HuH-7 (cell line): Measurements from ENCODE around the gene CD300LD.
A peak's percentile ranks its signal among the peaks of the same experiment; 100 is the strongest.
"Not testable (repeated sequence)": the region's sequence is repeated elsewhere in the genome, so short reads cannot be mapped to it uniquely, and the experiment has no call there.

Experiments
- DNase-seq: peaks from one replicate; pipeline ENCODE4 v3.0.0; 2011; ENCODE audit warnings: low spot score

The CD300LD gene

GRCh38 chr17:74571621-74572270, 20.3 kb downstream of the CD300LD start:
- DNase-seq, result no peak

- DNase-seq, result no peak
Observed at GRCh38 chr17:74569020-74570003, 22.8 kb downstream of the CD300LD start.

DNA sequence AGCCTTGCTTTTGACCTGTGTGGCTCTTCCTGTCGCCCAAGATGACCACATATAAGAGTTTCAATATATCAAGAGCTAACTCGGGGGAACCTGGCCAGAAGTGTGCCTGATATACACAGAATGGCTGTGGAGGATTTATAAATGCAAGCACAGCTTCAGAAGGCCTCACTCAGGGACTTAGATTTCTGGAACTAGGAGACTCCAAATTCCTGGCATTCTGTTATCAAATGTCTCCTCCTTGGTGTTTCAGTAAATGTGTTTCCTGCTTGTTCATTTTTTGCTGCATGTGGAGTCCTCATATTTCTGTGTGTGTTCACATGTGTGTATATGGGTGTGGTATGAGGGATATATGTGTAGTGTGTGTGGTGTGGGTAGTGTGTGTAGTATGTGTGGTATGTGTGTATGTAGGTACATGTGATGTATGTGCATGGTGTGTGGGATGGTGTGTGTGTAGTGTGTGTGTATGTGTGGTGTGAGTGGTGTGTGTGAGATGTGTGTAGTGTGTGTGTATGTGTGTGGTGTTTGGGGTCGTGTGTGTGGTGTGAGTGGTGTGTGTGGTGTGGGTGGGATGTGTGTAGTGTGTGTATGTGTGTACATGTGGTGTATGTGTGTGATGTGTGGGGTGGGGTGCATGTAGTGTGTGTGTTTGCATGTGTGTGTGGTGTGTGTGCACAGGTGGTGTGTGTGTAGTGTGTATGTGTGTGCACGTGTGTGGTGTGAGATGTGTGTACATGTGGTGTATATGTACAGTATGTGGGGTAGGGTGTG, 23.8 kb downstream of the CD300LD start:
- no peak for DNase-seq

DNA sequence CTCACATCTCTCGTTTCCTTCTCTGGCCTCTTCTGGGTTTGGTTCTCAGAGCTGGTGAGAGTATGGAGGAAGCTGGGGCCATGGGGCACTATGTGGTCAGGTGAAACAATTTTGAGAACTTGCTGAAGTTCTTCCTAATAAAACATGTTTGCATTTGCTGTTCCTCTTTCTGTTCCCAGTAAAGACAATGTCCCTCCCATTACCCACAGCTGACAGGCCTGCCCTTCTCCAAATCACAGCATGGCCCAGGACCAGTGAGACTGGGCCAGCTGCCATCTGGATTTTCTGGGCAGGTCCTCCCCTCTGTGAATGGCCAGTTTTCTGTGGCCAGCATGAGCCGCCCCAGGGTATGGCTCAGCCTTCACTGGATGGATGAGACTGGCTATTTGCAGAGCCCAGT, 24.7 kb downstream of the CD300LD start, which contains the start of gene CD300H:
Gene CD300H, minus strand, starts transcription at position 113 of the 400 bp plus-strand sequence.
- no peak for DNase-seq

DNA sequence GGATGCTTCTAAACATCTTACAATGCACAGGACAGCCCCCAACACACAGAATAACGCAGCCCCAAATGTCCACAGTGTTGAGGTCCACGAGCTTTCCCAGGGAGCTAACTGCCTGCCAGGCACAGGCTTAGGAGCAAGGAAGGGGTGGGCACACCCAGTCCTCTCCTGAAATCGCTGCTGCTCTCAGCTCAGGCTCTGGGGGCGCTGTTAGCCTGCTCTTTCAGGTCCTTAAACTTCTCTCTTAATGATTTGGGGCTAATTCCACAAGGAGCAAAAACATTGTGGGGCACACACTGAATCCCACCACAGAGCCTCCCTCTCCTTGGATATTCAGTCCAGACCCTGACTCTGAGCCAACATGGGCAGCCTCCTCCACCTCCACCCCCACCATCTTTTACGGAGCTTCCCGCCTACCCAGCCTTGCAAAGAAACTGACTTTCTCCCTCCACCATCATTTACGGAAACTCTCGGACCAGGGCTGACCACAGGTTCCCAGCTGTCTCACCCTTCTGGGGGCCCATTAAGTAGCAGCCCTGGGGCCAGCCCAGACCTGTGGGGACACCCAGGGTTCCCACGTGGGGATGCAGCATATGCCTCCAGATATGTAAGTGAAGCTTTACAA, 25.8 kb downstream of the CD300LD start:
- peak; percentile 68 for DNase-seq

- no peak for DNase-seq
Observed at GRCh38 chr17:74565126-74565525, 27.0 kb downstream of the CD300LD start.

GRCh38 chr17:74563358-74563757, 28.7 kb downstream of the CD300LD start:
- DNase-seq, result no peak

- DNase-seq, result no peak
Observed at GRCh38 chr17:74561586-74561985, 30.5 kb downstream of the CD300LD start.

DNA sequence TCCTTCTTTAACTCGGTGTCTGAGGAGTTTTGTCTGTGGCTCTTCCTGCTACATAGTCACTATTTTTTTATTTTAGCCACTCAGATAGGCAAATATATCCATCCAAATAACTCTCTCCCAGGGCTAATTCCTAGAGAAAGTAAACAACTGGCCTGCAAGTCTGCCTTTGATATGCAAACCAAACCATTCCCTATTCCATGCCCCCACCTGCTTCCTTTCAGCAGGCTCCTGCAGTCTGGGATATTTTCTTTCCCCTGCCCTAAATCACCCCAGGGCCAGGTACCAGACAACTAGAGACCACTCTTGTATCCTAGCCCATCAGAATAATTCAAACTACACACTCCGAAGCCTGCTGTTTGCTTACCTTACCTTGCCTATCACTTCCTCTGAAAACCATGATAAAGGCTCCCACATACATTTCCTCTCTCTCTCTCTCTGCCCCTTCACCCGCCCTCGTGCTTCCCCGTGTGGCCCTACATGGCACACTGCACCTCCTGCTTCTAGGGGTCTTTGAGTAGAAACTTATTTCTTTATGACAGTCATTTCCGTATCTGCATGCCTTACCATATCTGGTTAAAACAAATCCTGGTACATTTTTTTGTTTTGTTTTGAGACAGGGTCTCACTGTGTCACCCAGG, 33.1 kb downstream of the CD300LD start:
- no peak for DNase-seq

DNA sequence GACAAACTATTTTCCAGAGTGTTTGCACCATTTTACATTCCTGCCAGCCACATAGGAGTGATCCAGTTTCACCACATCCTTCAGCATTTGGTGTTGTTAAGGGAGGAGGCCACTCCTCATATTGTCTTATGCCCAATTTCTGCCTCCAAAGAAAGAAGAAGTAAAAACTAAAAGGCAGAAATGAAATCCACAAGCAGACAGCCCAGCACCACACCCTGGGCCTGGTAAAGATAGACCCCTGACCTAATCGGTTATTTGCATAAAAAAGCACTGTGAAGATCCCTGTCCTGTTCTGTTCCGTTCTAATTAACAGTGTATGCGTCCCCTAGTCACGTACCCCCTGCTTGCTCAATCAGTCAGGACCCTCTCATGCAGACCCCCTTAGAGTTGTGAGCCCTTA, 33.7 kb downstream of the CD300LD start:
- DNase-seq, result not testable (repeated sequence)

DNA sequence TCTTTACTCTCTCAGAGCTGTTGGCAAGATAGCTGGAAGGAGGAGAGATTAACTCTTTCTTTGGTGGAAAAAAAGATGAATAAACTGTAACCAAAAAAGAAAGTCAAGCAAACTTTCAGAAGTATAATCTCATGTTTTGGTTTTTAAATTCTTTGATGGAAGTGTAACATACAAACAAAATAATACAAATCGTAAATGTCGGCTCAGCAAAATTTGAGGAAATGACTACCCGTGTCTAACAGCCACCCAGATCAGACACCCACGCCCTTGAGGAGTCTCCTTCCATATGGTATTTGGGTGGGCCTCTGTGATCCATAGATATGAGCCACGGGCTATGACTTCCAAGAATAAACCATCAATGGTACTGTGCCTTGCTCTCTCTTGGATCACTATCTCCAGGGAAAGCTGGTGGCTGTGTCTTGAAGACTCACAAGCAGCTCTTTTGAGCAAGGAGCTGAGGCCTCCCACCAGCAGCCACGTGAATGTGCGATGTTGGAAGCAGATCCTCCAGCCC, 36.6 kb downstream of the CD300LD start:
- DNase-seq, result no peak

GRCh38 chr17:74554909-74555308, 37.2 kb downstream of the CD300LD start:
- no peak for DNase-seq

DNA sequence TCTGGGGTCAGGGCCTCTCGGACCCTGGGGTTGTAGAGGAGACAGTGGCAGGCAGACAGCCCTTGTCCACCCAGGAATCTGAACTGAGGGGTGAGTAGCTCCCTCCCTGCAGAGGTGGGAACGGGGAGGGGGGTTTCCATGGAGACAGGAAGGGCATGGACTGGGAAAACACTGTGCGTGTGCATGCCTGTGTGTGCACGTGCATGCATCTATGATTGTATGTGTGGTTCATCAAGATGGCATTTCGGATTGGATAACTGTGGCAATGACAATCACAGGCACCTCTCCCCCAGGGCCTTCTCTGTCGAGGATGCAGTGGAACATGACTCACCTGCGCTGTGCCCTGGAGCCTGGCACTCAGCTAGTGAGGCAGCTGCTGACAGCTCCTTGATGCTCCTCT, 40.0 kb downstream of the CD300LD start:
- DNase-seq, result no peak

GRCh38 chr17:74550602-74551001, 41.5 kb downstream of the CD300LD start:
- no peak for DNase-seq

DNA sequence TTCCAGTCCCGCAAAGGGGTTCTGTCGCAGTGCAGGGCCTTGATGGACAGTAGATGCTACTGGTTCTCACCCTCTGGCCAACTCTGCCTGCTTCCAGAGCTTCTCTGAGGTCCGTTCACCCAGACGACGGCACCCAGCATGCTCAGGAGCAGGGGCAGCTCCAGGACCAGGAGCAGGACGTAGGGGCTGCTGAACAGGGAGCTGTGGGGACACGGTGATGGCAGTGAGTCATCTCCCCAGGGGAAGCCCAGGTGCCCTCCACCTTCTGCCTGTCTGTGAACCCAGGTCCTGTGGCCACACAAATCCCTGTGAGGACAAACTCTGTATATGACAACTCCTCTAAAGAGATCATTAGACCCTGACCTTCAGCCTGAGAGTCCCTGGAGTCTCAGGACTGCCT, 42.7 kb downstream of the CD300LD start:
- no peak for DNase-seq

- no peak for DNase-seq
Observed at GRCh38 chr17:74547736-74548135, 44.3 kb downstream of the CD300LD start.

GRCh38 chr17:74547264-74547663, 44.8 kb downstream of the CD300LD start:
- DNase-seq, result no peak

GRCh38 chr17:74546586-74546985, 45.5 kb downstream of the CD300LD start:
- DNase-seq, result no peak

- no peak for DNase-seq
Observed at GRCh38 chr17:74545843-74546230, 46.2 kb downstream of the CD300LD start, which contains the start of gene CD300C. Gene CD300C, minus strand, starts transcription at chr17:74546115. Its CDS starts 333 bp downstream, at chr17:74545782.

- no peak for DNase-seq
Observed at GRCh38 chr17:74544991-74545842, 46.9 kb downstream of the CD300LD start.
